Neural progenitor cell (in vitro differentiated cells): ENCODE measurements around the gene HERC6. TPM values are rescaled to one million over a fixed set of nuclear protein-coding genes. Genes with fewer than 3 reads are reported as not detected.
"Not testable (repeated sequence)": the region's sequence is repeated elsewhere in the genome, so short reads cannot be mapped to it uniquely, and the experiment has no call there.

Experiments used
- DNase-seq: peaks from one replicate; pipeline ENCODE4 v3.0.0-alpha.2; 2016; ENCODE audit warnings: low spot score
- H2AFZ ChIP-seq: fragments of 200-600 bp; sonication (generic); replicated peaks from 2 replicates; pipeline ENCODE4 v1.6.1; 2016; ENCODE audit warnings: antibody characterized with exemption
- H3F3A ChIP-seq: fragments of 200-600 bp; sonication (generic); 2 replicates; pipeline ENCODE4 v1.6.1; 2016; ENCODE audit warnings: antibody characterized with exemption, low read depth
- H3K27ac ChIP-seq: fragments of 200-600 bp; sonication (generic); 2 replicates; pipeline ENCODE4 v1.5.1; 2016; ENCODE audit warnings: mild to moderate bottlenecking
- H3K27me3 ChIP-seq: fragments of 200-600 bp; sonication (generic); 2 replicates; pipeline ENCODE4 v1.6.1; 2016; ENCODE audit warnings: mild to moderate bottlenecking, moderate library complexity
- H3K36me3 ChIP-seq: fragments of 200-600 bp; sonication (generic); 2 replicates; pipeline ENCODE4 v1.5.1; 2016
- H3K4me1 ChIP-seq: fragments of 200-600 bp; sonication (generic); 2 replicates; pipeline ENCODE4 v1.6.1; 2016; ENCODE audit warnings: mixed run types
- H3K4me2 ChIP-seq: fragments of 200-600 bp; sonication (generic); 2 replicates; pipeline ENCODE4 v1.6.1; 2016
- H3K4me3 ChIP-seq: fragments of 200-600 bp; sonication (generic); 2 replicates; pipeline ENCODE4 v1.5.1; 2016
- H3K79me2 ChIP-seq: fragments of 200-600 bp; sonication (generic); 2 replicates; pipeline ENCODE4 v1.6.1; 2016; ENCODE audit warnings: low read depth
- H3K9ac ChIP-seq: fragments of 200-600 bp; sonication (generic); 2 replicates; pipeline ENCODE4 v1.6.1; 2016
- H3K9me3 ChIP-seq: fragments of 200-600 bp; sonication (generic); 2 replicates; pipeline ENCODE4 v1.5.1; 2016; ENCODE audit warnings: low read depth
- H4K20me1 ChIP-seq: fragments of 200-600 bp; sonication (generic); 2 replicates; pipeline ENCODE4 v1.6.1; 2016; ENCODE audit warnings: low read depth
- H3K27ac Mint-ChIP-seq: 3 replicates; pipeline ENCODE4 v1.8.0; 2021; ENCODE audit warnings: mixed read lengths
- H3K27me3 Mint-ChIP-seq: 2 replicates; pipeline ENCODE4 v1.8.0; 2022; ENCODE audit warnings: low read depth, mild to moderate bottlenecking, inconsistent platforms, moderate library complexity, mixed read lengths; ENCODE audit not compliant: insufficient read depth
- H3K36me3 Mint-ChIP-seq: 3 replicates; pipeline ENCODE4 v1.8.0; 2021; ENCODE audit warnings: mixed read lengths
- H3K4me1 Mint-ChIP-seq: 3 replicates; pipeline ENCODE4 v1.8.0; 2021; ENCODE audit warnings: mixed read lengths
- H3K4me3 Mint-ChIP-seq: 3 replicates; pipeline ENCODE4 v1.8.0; 2021; ENCODE audit warnings: mild to moderate bottlenecking, moderate library complexity, mixed read lengths
- H3K9me3 Mint-ChIP-seq: 3 replicates; pipeline ENCODE4 v1.8.0; 2020; ENCODE audit warnings: mixed read lengths
- CTCF ChIP-seq: fragments of 200-600 bp; sonication (generic); IDR thresholded peaks from 2 replicates; pipeline ENCODE4 v1.5.1; 2017; ENCODE audit warnings: antibody characterized with exemption, mild to moderate bottlenecking
- EZH2 ChIP-seq: fragments of 200-600 bp; sonication (generic); IDR thresholded peaks from 2 replicates; pipeline ENCODE4 v1.6.1; 2017; ENCODE audit warnings: antibody characterized with exemption, mild to moderate bottlenecking, moderate library complexity
- EZH2phosphoT487 ChIP-seq: fragments of 200-600 bp; sonication (generic); IDR thresholded peaks from 2 replicates; pipeline ENCODE4 v1.6.1; 2017; ENCODE audit warnings: antibody characterized with exemption
- total RNA-seq: library from RNA; depleted of rRNA; stranded (reverse); fragments of >200 nt; gene quantifications from 2 replicates; pipeline ENCODE4 v1.2.3, GENCODE V29; 2015; ENCODE audit warnings: low replicate concordance

The HERC6 gene
- total RNA-seq, 1 donor from 2014 or later = 0.24 TPM

GRCh38 chr4:88369180-88369812, 9.4 kb upstream of the HERC6 start:
- H3K27ac Mint-ChIP-seq, H3K36me3 ChIP-seq, H3K4me1 ChIP-seq, H3K27me3 ChIP-seq, H3K36me3 Mint-ChIP-seq, H3K9ac ChIP-seq, H4K20me1 ChIP-seq, H3K4me1 Mint-ChIP-seq, H3F3A ChIP-seq, H3K79me2 ChIP-seq, H3K27ac ChIP-seq, H3K9me3 ChIP-seq, H3K4me2 ChIP-seq, H3K27me3 Mint-ChIP-seq, H3K9me3 Mint-ChIP-seq, H3K4me3 ChIP-seq, H3K4me3 Mint-ChIP-seq: not testable (repeated sequence)
- peak; percentile 65 for TF ChIP-seq CTCF
- peak overlapping the region; percentile 66 for H2AFZ ChIP-seq
- DNase-seq = peak; percentile 48

GRCh38 chr4:88381123-88381522, 2.5 kb downstream of the HERC6 start:
- H3K4me1 Mint-ChIP-seq = no peaks in the 10 kb centered on the region
- H3K9ac ChIP-seq = no peak overlapping the region

GRCh38 chr4:88382621-88383020, 4.0 kb downstream of the HERC6 start:
- H3K9me3 ChIP-seq = no peaks in the 10 kb centered on the region
- H3K27ac Mint-ChIP-seq = no peak overlapping the region
- H3K79me2 ChIP-seq = no peaks in the 10 kb centered on the region
- H4K20me1 ChIP-seq = no peaks in the 10 kb centered on the region
- no peaks in the 10 kb centered on the region for H3K4me1 ChIP-seq
- H3K36me3 ChIP-seq = no peaks in the 10 kb centered on the region
- H3K4me3 ChIP-seq = no peak overlapping the region
- no peak overlapping the region for H2AFZ ChIP-seq
- no peaks in the 10 kb centered on the region for H3K9me3 Mint-ChIP-seq
- no peak overlapping the region for H3K9ac ChIP-seq
- no peaks in the 10 kb centered on the region for H3K36me3 Mint-ChIP-seq
- no peak overlapping the region for H3K27ac ChIP-seq
- H3K4me1 Mint-ChIP-seq = no peaks in the 10 kb centered on the region
- H3K4me3 Mint-ChIP-seq = no peak overlapping the region
- H3K27me3 Mint-ChIP-seq = peaks cover 10% of the 10 kb centered on the region
- no peak overlapping the region for H3K4me2 ChIP-seq
- no peaks in the 10 kb centered on the region for H3F3A ChIP-seq
- TF ChIP-seq EZH2phosphoT487 = no peak
- TF ChIP-seq EZH2 = no peak
- TF ChIP-seq CTCF = no peak
- no peak for DNase-seq
- H3K27me3 ChIP-seq = peaks cover 18% of the 10 kb centered on the region

More at GRCh38 chr4:88381123-88381522, 2.5 kb downstream of the HERC6 start:
- H3K27ac Mint-ChIP-seq = no peak overlapping the region
- H3K36me3 Mint-ChIP-seq = no peaks in the 10 kb centered on the region
- TF ChIP-seq CTCF = no peak
- TF ChIP-seq EZH2phosphoT487 = no peak
- TF ChIP-seq EZH2 = no peak
- DNase-seq = no peak
- Histone ChIP-seq H3K27me3 (peaks cover 28% of the 10 kb centered on the region), H3K4me2 (no peak overlapping the region), H3K4me1 (no peaks in the 10 kb centered on the region), H3K4me3 (no peak overlapping the region), H3K9me3 (no peaks in the 10 kb centered on the region), H3K36me3 (no peaks in the 10 kb centered on the region), H3F3A (no peaks in the 10 kb centered on the region), H2AFZ (no peak overlapping the region), H3K79me2 (no peaks in the 10 kb centered on the region), H3K27ac (no peak overlapping the region), H4K20me1 (no peaks in the 10 kb centered on the region)
- H3K27me3 Mint-ChIP-seq = peaks cover 14% of the 10 kb centered on the region
- H3K9me3 Mint-ChIP-seq = no peaks in the 10 kb centered on the region
- no peak overlapping the region for H3K4me3 Mint-ChIP-seq
